NCI-H460 (cell line): Measurements from ENCODE around the gene GJB2. TPM values are rescaled to one million over a fixed set of nuclear protein-coding genes. Genes with fewer than 3 reads are reported as not detected.

ENCODE experiments used
- DNase-seq: peaks from one replicate; pipeline ENCODE4 v3.0.0-alpha.2; 2016; ENCODE audit warnings: low read depth; ENCODE audit errors: extremely low read depth
- total RNA-seq: library from RNA; depleted of rRNA; stranded (reverse); fragments of >200 nt; shearing (Covaris generic); gene quantifications from 2 replicates; pipeline ENCODE4 v1.2.3, GENCODE V29; 2014; rRNA removed

GJB2 gene
- total RNA-seq, 1 experiment from 2014 or later = 10.5 TPM

GRCh38 chr13:20142927-20143480 is 49.7 kb downstream of the GJB2 start:
- DNase-seq = no peak

GRCh38 chr13:20142023-20142926 is 50.5 kb downstream of the GJB2 start:
- DNase-seq = no peak

- no peak for DNase-seq
Measured at GRCh38 chr13:20141238-20142022, 51.3 kb downstream of the GJB2 start.

- no peak for DNase-seq
Measured at GRCh38 chr13:20140487-20140886, 52.3 kb downstream of the GJB2 start.

GRCh38 chr13:20137875-20138274 is 54.9 kb downstream of the GJB2 start:
- no peak for DNase-seq

Other genes with a start within 250 kb of the GJB2 start
- 56.5 and 61.1 TPM in 2 replicates for gene ZMYM2, start 234.2 kb downstream of the GJB2 start, total RNA-seq
- gene GJA3, start 31.9 kb downstream of the GJB2 start, total RNA-seq = 0.10 and 0.14 TPM in 2 replicates
- not detected in 2 replicates for gene GJB6, start 39.4 kb upstream of the GJB2 start, total RNA-seq